K562 (cell line): Measurements from ENCODE around the gene ZNF691. TPM values are rescaled to one million over a fixed set of nuclear protein-coding genes. Genes with fewer than 3 reads are reported as not detected.

ENCODE experiments used
- ATAC-seq: fragments of 200-7000 bp; cut with Tn5 transposase; 3 replicates; pipeline ENCODE4 v1.9.1; 2020; ENCODE audit warnings: moderate library complexity
- BruUV-seq: library from RNA; stranded (reverse); fragments of 400-500 nt; replicated peaks from 2 replicates; lab custom pipeline; 2021; lab: Mats Ljungman, UMichigan
- CTCF ChIA-PET: fragments of 300-600 bp; formaldehyde crosslinking; extraction: SDS; loops from one replicate; lab custom pipeline; 2021; ENCODE audit warnings: low intra/inter-chr PET ratio; lab: Yijun Ruan, JAX
- POLR2A ChIA-PET: fragments of 300-600, 350-650 bp; sonication (Branson Sonifier 250); formaldehyde crosslinking; extraction: SDS; loops from one replicate; lab custom pipeline; 2021; ENCODE audit warnings: antibody characterized with exemption, inconsistent platforms; lab: Yijun Ruan, JAX
- DNase-seq, 4 experiments: peaks; one replicate each; pipeline versions ENCODE4 v3.0.0 to v3.0.0-alpha.2; 2011 to 2018; ENCODE audit warnings: low spot score in 3 of 4, mixed read lengths in 3 of 4; ENCODE audit errors: extremely low read depth in 1 of 4
- FAIRE-seq: peaks from 2 replicates; lab custom pipeline; 2011; peaks lifted over from hg19 to GRCh38; lab: Jason Lieb, UNC
- H2AFZ ChIP-seq: 2 replicates; pipeline ENCODE4 v1.6.0; 2011; ENCODE audit warnings: low read depth, low read length, control low read depth, inconsistent platforms
- H3K27ac ChIP-seq: fragments of 200-600 bp; 3 replicates; pipeline ENCODE4 v1.8.0; 2011; ENCODE audit warnings: low read depth, mild to moderate bottlenecking, control low read depth, inconsistent platforms, low read length, moderate library complexity, mixed read lengths; ENCODE audit errors: extremely low read depth
- H3K27me3 ChIP-seq, 2 experiments: fragments of 300-600 bp in 1 of 2; 2 replicates in 1 of 2; 3 replicates in 1 of 2; pipeline versions ENCODE4 v1.6.0 to v1.8.0; 2011; ENCODE audit warnings: inconsistent platforms in 2 of 2, low read length in 2 of 2, mild to moderate bottlenecking in 1 of 2, mixed read lengths in 1 of 2, moderate library complexity in 1 of 2; ENCODE audit not compliant: control insufficient read depth in 2 of 2, insufficient read depth in 2 of 2
- H3K36me3 ChIP-seq: fragments of 300-600 bp; 3 replicates; pipeline ENCODE4 v1.8.0; 2011; ENCODE audit warnings: mild to moderate bottlenecking, low read length, inconsistent platforms; ENCODE audit not compliant: control insufficient read depth, insufficient read depth
- H3K4me1 ChIP-seq, 2 experiments: fragments of 200-600 bp in 1 of 2; replicated peaks in 1 of 2; 2 replicates in 1 of 2; 3 replicates in 1 of 2; pipeline versions ENCODE4 v1.5.1 to v1.8.0; 2011; ENCODE audit warnings: inconsistent platforms in 2 of 2, low read length in 2 of 2, mild to moderate bottlenecking in 1 of 2, mixed read lengths in 1 of 2, moderate library complexity in 1 of 2; ENCODE audit not compliant: control insufficient read depth in 2 of 2, insufficient read depth in 2 of 2
- H3K4me2 ChIP-seq: 2 replicates; pipeline ENCODE4 v1.6.1; 2011; ENCODE audit warnings: low read length, control low read depth, inconsistent platforms, mixed read lengths; ENCODE audit not compliant: insufficient read depth
- H3K4me3 ChIP-seq: fragments of 200-600 bp; sonication (generic), shearing (Covaris generic); 2 replicates; pipeline ENCODE4 v1.5.1; 2016; ENCODE audit warnings: control low read depth, inconsistent platforms
- H3K79me2 ChIP-seq: fragments of 200-600 bp; 3 replicates; pipeline ENCODE4 v1.8.0; 2011; ENCODE audit warnings: low read length, inconsistent platforms; ENCODE audit not compliant: control insufficient read depth, insufficient read depth
- H3K9ac ChIP-seq, 2 experiments: 2 replicates each; pipeline versions ENCODE4 v1.6.0 to v1.6.1; 2011; ENCODE audit warnings: low read depth in 2 of 2, low read length in 2 of 2, control low read depth in 1 of 2, inconsistent platforms in 1 of 2, mild to moderate bottlenecking in 1 of 2, mixed read lengths in 1 of 2; ENCODE audit not compliant: insufficient read depth in 1 of 2
- H3K9me1 ChIP-seq: one replicate; pipeline ENCODE4 v1.6.0; 2011; ENCODE audit warnings: inconsistent platforms, mild to moderate bottlenecking, low read length, moderate library complexity; ENCODE audit not compliant: control insufficient read depth, insufficient read depth
- H3K9me3 ChIP-seq: replicated peaks from 2 replicates; pipeline ENCODE4 v1.5.1; 2011; ENCODE audit warnings: low read depth, low read length, inconsistent platforms; ENCODE audit not compliant: control insufficient read depth, insufficient read depth
- H4K20me1 ChIP-seq: replicated peaks from 2 replicates; pipeline ENCODE4 v1.6.1; 2011; ENCODE audit warnings: low read length, inconsistent platforms, mixed read lengths; ENCODE audit not compliant: control insufficient read depth, insufficient read depth
- CREB1 ChIP-seq, 2 experiments: sonication (generic) in 1 of 2; formaldehyde crosslinking in 1 of 2; IDR thresholded peaks; 2 replicates each; pipeline versions ENCODE4 v1.6.1 to v1.8.0; 2012 to 2022; ENCODE audit warnings: inconsistent platforms in 1 of 2, mild to moderate bottlenecking in 1 of 2, missing genetic modification reagents in 1 of 2, moderate library complexity in 1 of 2
- E2F6 ChIP-seq, 2 experiments: IDR thresholded peaks; 2 replicates each; pipeline ENCODE4 v1.6.1; 2011; ENCODE audit warnings: borderline replicate concordance in 1 of 2, control low read depth in 1 of 2, low read depth in 1 of 2, low read length in 1 of 2, mild to moderate bottlenecking in 1 of 2, mixed read lengths in 1 of 2, moderate library complexity in 1 of 2; ENCODE audit not compliant: insufficient read depth in 1 of 2, insufficient read length in 1 of 2, poor library complexity in 1 of 2, severe bottlenecking in 1 of 2; ENCODE audit errors: extremely low read depth in 1 of 2
- E4F1 ChIP-seq: fragments of 250-450 bp; sonication (Bioruptor Pico); IDR thresholded peaks from 2 replicates; pipeline ENCODE4 v1.5.0; 2021; ENCODE audit warnings: mild to moderate bottlenecking, borderline replicate concordance
- ELK1 ChIP-seq: sonication (generic); formaldehyde crosslinking; IDR thresholded peaks from 2 replicates; pipeline ENCODE4 v1.8.1; 2022; ENCODE audit warnings: missing genetic modification reagents
- HMBOX1 ChIP-seq: sonication (generic); IDR thresholded peaks from 2 replicates; pipeline ENCODE4 v1.6.1; 2016
- HMGXB4 ChIP-seq: sonication (generic); formaldehyde crosslinking; IDR thresholded peaks from 2 replicates; pipeline ENCODE4 v1.8.1; 2023; ENCODE audit warnings: mild to moderate bottlenecking, missing genetic modification reagents
- IFI16 ChIP-seq: fragments of 250-450 bp; sonication (Bioruptor Pico); IDR thresholded peaks from 2 replicates; pipeline ENCODE4 v2.1.2; 2022; ENCODE audit warnings: mild to moderate bottlenecking, inconsistent platforms
- KLF6 ChIP-seq: fragments of 250-450 bp; sonication (Bioruptor Pico); IDR thresholded peaks from 2 replicates; pipeline ENCODE4 v1.4.0; 2020; ENCODE audit warnings: mild to moderate bottlenecking, moderate library complexity, borderline replicate concordance
- MAFG ChIP-seq: fragments of 450-650 bp; conservative IDR thresholded peaks from 2 replicates; pipeline ENCODE4 v1.6.1; 2016; ENCODE audit warnings: missing genetic modification characterization, missing compliant biosample characterization
- ZBTB34 ChIP-seq: fragments of 250-450 bp; sonication (Bioruptor Pico); IDR thresholded peaks from 2 replicates; pipeline ENCODE4 v1.8.0; 2021; ENCODE audit warnings: mild to moderate bottlenecking, moderate library complexity
- ZNF79 ChIP-seq: fragments of 250-450 bp; sonication (Bioruptor Pico); IDR thresholded peaks from 2 replicates; pipeline ENCODE4 v1.4.0; 2020; ENCODE audit warnings: low read depth, mild to moderate bottlenecking, moderate library complexity
- WGBS: fragments of 100-300 bp; shearing (Covaris generic); methylation state at CpG from one replicate; pipeline ENCODE4 v1.1.6; 2016; ENCODE audit warnings: low coverage, mixed read lengths; ENCODE audit not compliant: insufficient coverage; ENCODE audit errors: missing lambda C conversion rate; 5-methylcytosine and 5-hydroxymethylcytosine counted together
- in situ Hi-C: fragments of 300-500 bp; cut with MboI; formaldehyde crosslinking; loops from 4 replicates; pipeline ENCODE4 v1.15.0; 2018; ENCODE audit warnings: inconsistent platforms, mixed read lengths
- intact Hi-C: fragments of 100-400 bp; cut with micrococcal nuclease; formaldehyde crosslinking; loops from 2 replicates; pipeline ENCODE4 v1.14.2; 2022
- polyA plus RNA-seq, 8 experiments: library from polyadenylated mRNA; depleted of rRNA in 4 of 8; stranded (reverse) in 5 of 8; unstranded in 3 of 8; fragments of >200 nt; fragmentation: Nextera tagmentation in 2 of 8; fragmentation: Illumina TruSeq in 1 of 8; extraction: Ambion mirVana in 2 of 8; extraction: Trizol in 1 of 8; gene quantifications; 2 replicates each; pipeline versions ENCODE4 v1.2.1 to v1.2.3, GENCODE V29; 2011 to 2014; ENCODE audit warnings: inconsistent platforms in 1 of 8, missing spikeins in 1 of 8
- total RNA-seq, 7 experiments: library from RNA; depleted of rRNA in 6 of 7; stranded (reverse); fragments of >200 nt in 6 of 7; fragmentation: Illumina TruSeq in 2 of 7; extraction: Trizol in 2 of 7; gene quantifications; 2 replicates each; pipeline versions ENCODE4 v1.2.1 to v1.2.3, GENCODE V29; 2011 to 2021; ENCODE audit warnings: low replicate concordance in 1 of 7

Gene ZNF691
- total and polyA plus RNA-seq, 9 of the 15 experiments (the other 6 are each of a cell fraction or from before 2014, with no cell fraction given) = 10.7 to 30.4 (median 14.8) TPM

GRCh38 chr1:42845866-42846256, 552 bp upstream of the ZNF691 start:
- DNase-seq (no peak), FAIRE-seq (no peak), ATAC-seq (peak; percentile 16)
- Histone ChIP-seq H4K20me1 (no peaks in the 10 kb centered on the region), H3K27me3 (no peaks in the 10 kb centered on the region), H2AFZ (peak overlapping the region; percentile 89), H3K4me2 (peak overlapping the region; percentile 96), H3K9me3 (no peaks in the 10 kb centered on the region), H3K9ac (peak overlapping the region; percentile 72 to 86; a peak in 3 of 4 replicates), H3K9me1 (no peaks in the 10 kb centered on the region), H3K27ac (peak overlapping the region; percentile 43), H3K4me3 (peak overlapping the region; percentile 70), H3K4me1 (peaks cover 14 to 32% of the 10 kb centered on the region in 2 experiments), H3K79me2 (peaks cover 34% of the 10 kb centered on the region), H3K36me3 (peaks cover 56% of the 10 kb centered on the region)
- intact Hi-C loops = loop anchor here (2.0 to 5.0 kb wide), 2 partner anchors 21 to 79 kb away; partner anchors contain the start of genes C1orf50 and P3H1
- ChIA-PET CTCF (no interaction called here), POLR2A (interaction anchor here (0.5 to 6.4 kb wide), 17 partner anchors 10 to 457 kb away, joined by 3 to 94 read pairs (median 4); partner anchors contain the start of genes C1orf50, ERMAP, P3H1 and SVBP)
- under 1% methylated on average over 10 of the region's 10 CpGs for WGBS
- in situ Hi-C loops = no loop called here
- TSS peak; percentile 89 for BruUV-seq
- TF ChIP-seq ZBTB34 (CRISPR knock-in tag) = no peak
- TF ChIP-seq ELK1 (CRISPR knock-in tag) = no peak
- peak; percentile 56; the same call in 1 of the 2 replicates for TF ChIP-seq IFI16 (CRISPR knock-in tag)
- no peak for TF ChIP-seq ZNF79 (CRISPR knock-in tag)
- no peak for TF ChIP-seq MAFG
- peak in 1 of 2 experiments; percentile 51 for TF ChIP-seq E2F6 (IDR thresholded peaks at IDR 0.05; ENCODE audit: borderline replicate concordance in 1 of 2, extremely low read depth in 1 of 2, insufficient read depth in 1 of 2, insufficient read length in 1 of 2, low read depth in 1 of 2, low read length in 1 of 2, poor library complexity in 1 of 2, severe bottlenecking in 1 of 2)
- TF ChIP-seq KLF6 (CRISPR knock-in tag) = no peak
- no peak for TF ChIP-seq HMBOX1
- TF ChIP-seq E4F1 (CRISPR knock-in tag) = no peak
- no peak for TF ChIP-seq HMGXB4 (CRISPR knock-in tag)
- no peak for TF ChIP-seq CREB1 (IDR thresholded peaks at IDR 0.05)
- TF ChIP-seq CREB1 (CRISPR knock-in tag; IDR thresholded peaks at IDR 0.05) = no peak
